Neural progenitor cell (in vitro differentiated cells): ENCODE results near the gene GSTM3. TPM values are rescaled to one million over a fixed set of nuclear protein-coding genes. Genes with fewer than 3 reads are reported as not detected.

Experiments
- DNase-seq: peaks from one replicate; pipeline ENCODE4 v3.0.0-alpha.2; 2016; ENCODE audit warnings: low spot score
- H2AFZ ChIP-seq: fragments of 200-600 bp; sonication (generic); replicated peaks from 2 replicates; pipeline ENCODE4 v1.6.1; 2016; ENCODE audit warnings: antibody characterized with exemption
- H3F3A ChIP-seq: fragments of 200-600 bp; sonication (generic); 2 replicates; pipeline ENCODE4 v1.6.1; 2016; ENCODE audit warnings: antibody characterized with exemption, low read depth
- H3K27ac ChIP-seq: fragments of 200-600 bp; sonication (generic); 2 replicates; pipeline ENCODE4 v1.5.1; 2016; ENCODE audit warnings: mild to moderate bottlenecking
- H3K27me3 ChIP-seq: fragments of 200-600 bp; sonication (generic); 2 replicates; pipeline ENCODE4 v1.6.1; 2016; ENCODE audit warnings: mild to moderate bottlenecking, moderate library complexity
- H3K36me3 ChIP-seq: fragments of 200-600 bp; sonication (generic); 2 replicates; pipeline ENCODE4 v1.5.1; 2016
- H3K4me1 ChIP-seq: fragments of 200-600 bp; sonication (generic); 2 replicates; pipeline ENCODE4 v1.6.1; 2016; ENCODE audit warnings: mixed run types
- H3K4me2 ChIP-seq: fragments of 200-600 bp; sonication (generic); 2 replicates; pipeline ENCODE4 v1.6.1; 2016
- H3K4me3 ChIP-seq: fragments of 200-600 bp; sonication (generic); 2 replicates; pipeline ENCODE4 v1.5.1; 2016
- H3K79me2 ChIP-seq: fragments of 200-600 bp; sonication (generic); 2 replicates; pipeline ENCODE4 v1.6.1; 2016; ENCODE audit warnings: low read depth
- H3K9ac ChIP-seq: fragments of 200-600 bp; sonication (generic); 2 replicates; pipeline ENCODE4 v1.6.1; 2016
- H3K9me3 ChIP-seq: fragments of 200-600 bp; sonication (generic); 2 replicates; pipeline ENCODE4 v1.5.1; 2016; ENCODE audit warnings: low read depth
- H4K20me1 ChIP-seq: fragments of 200-600 bp; sonication (generic); 2 replicates; pipeline ENCODE4 v1.6.1; 2016; ENCODE audit warnings: low read depth
- H3K27ac Mint-ChIP-seq: 3 replicates; pipeline ENCODE4 v1.8.0; 2021; ENCODE audit warnings: mixed read lengths
- H3K27me3 Mint-ChIP-seq: 2 replicates; pipeline ENCODE4 v1.8.0; 2022; ENCODE audit warnings: low read depth, mild to moderate bottlenecking, inconsistent platforms, moderate library complexity, mixed read lengths; ENCODE audit not compliant: insufficient read depth
- H3K36me3 Mint-ChIP-seq: 3 replicates; pipeline ENCODE4 v1.8.0; 2021; ENCODE audit warnings: mixed read lengths
- H3K4me1 Mint-ChIP-seq: 3 replicates; pipeline ENCODE4 v1.8.0; 2021; ENCODE audit warnings: mixed read lengths
- H3K4me3 Mint-ChIP-seq: 3 replicates; pipeline ENCODE4 v1.8.0; 2021; ENCODE audit warnings: mild to moderate bottlenecking, moderate library complexity, mixed read lengths
- H3K9me3 Mint-ChIP-seq: 3 replicates; pipeline ENCODE4 v1.8.0; 2020; ENCODE audit warnings: mixed read lengths
- EZH2 ChIP-seq: fragments of 200-600 bp; sonication (generic); IDR thresholded peaks from 2 replicates; pipeline ENCODE4 v1.6.1; 2017; ENCODE audit warnings: antibody characterized with exemption, mild to moderate bottlenecking, moderate library complexity
- EZH2phosphoT487 ChIP-seq: fragments of 200-600 bp; sonication (generic); IDR thresholded peaks from 2 replicates; pipeline ENCODE4 v1.6.1; 2017; ENCODE audit warnings: antibody characterized with exemption
- total RNA-seq: library from RNA; depleted of rRNA; stranded (reverse); fragments of >200 nt; gene quantifications from 2 replicates; pipeline ENCODE4 v1.2.3, GENCODE V29; 2015; ENCODE audit warnings: low replicate concordance
- TF ChIP-seq, protein P1 (sequence below): fragments of 200-600 bp; sonication (generic); IDR thresholded peaks from 2 replicates; pipeline ENCODE4 v1.5.1; 2017; ENCODE audit warnings: antibody characterized with exemption, mild to moderate bottlenecking

The GSTM3 gene
- total RNA-seq, 1 donor from 2014 or later: 12.9 TPM

GRCh38 chr1:109732390-109732881, 8.4 kb downstream of the GSTM3 start:
- H3K9me3 Mint-ChIP-seq: peaks cover 2% of the 10 kb centered on the region
- Histone ChIP-seq H3F3A (no peaks in the 10 kb centered on the region), H3K36me3 (no peaks in the 10 kb centered on the region), H3K27ac (no peak overlapping the region), H2AFZ (no peak overlapping the region), H3K27me3 (no peaks in the 10 kb centered on the region), H3K4me1 (no peaks in the 10 kb centered on the region), H3K4me3 (no peak overlapping the region), H3K79me2 (no peaks in the 10 kb centered on the region), H3K4me2 (no peak overlapping the region), H4K20me1 (no peaks in the 10 kb centered on the region), H3K9ac (no peak overlapping the region), H3K9me3 (no peaks in the 10 kb centered on the region)
- TF ChIP-seq, protein P1, sequence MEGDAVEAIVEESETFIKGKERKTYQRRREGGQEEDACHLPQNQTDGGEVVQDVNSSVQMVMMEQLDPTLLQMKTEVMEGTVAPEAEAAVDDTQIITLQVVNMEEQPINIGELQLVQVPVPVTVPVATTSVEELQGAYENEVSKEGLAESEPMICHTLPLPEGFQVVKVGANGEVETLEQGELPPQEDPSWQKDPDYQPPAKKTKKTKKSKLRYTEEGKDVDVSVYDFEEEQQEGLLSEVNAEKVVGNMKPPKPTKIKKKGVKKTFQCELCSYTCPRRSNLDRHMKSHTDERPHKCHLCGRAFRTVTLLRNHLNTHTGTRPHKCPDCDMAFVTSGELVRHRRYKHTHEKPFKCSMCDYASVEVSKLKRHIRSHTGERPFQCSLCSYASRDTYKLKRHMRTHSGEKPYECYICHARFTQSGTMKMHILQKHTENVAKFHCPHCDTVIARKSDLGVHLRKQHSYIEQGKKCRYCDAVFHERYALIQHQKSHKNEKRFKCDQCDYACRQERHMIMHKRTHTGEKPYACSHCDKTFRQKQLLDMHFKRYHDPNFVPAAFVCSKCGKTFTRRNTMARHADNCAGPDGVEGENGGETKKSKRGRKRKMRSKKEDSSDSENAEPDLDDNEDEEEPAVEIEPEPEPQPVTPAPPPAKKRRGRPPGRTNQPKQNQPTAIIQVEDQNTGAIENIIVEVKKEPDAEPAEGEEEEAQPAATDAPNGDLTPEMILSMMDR: no peak
- TF ChIP-seq EZH2 (no peak), EZH2phosphoT487 (no peak)
- peaks cover 40% of the 10 kb centered on the region for H3K4me1 Mint-ChIP-seq
- H3K27me3 Mint-ChIP-seq: peaks cover 6% of the 10 kb centered on the region
- no peak overlapping the region for H3K4me3 Mint-ChIP-seq
- H3K36me3 Mint-ChIP-seq: peaks cover 17% of the 10 kb centered on the region
- peak overlapping the region; percentile 11 for H3K27ac Mint-ChIP-seq
- no peak for DNase-seq

DNA sequence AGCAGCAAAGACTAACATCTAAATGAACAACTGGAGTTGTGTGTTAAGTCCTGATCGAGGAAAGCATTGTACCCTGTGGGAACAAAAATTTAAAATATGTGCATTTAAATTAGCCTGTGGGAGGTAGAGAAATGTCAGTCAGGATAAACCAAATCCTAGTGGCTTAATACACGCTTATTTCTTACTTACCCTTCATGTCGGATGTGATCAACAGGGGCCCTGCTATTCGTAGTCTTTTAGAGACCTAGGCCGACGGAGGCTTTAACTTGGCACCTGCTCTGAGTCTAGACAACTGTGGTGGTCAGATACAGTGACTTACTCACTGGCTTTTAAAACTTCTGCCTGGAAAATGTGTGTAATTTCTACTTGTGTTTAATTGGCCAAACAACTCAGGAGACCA, 10.2 kb downstream of the GSTM3 start:
- no peaks in the 10 kb centered on the region for H3K9me3 ChIP-seq
- no peak overlapping the region for H3K4me3 ChIP-seq

DNA sequence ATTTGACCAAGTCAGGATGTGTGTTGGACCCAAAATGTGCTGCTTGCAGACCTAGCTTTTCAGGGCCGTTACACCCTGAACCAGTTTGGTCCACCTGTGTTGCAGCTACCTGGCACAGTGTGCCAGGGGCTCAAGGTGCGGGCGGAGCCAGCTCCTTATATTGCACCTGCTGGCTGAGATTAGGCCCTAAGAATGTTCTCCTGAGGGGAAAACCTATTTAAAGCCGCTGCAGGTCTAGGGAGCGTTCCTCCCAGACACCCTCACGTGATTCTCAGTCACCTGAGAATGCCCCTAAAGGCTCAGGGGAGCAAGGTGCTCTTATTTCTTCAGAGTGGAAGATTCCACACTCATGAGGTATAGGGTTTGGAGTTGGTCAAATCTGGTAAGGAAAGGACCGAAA, 12.0 kb downstream of the GSTM3 start:
- Histone ChIP-seq H2AFZ (no peak overlapping the region), H3F3A (no peaks in the 10 kb centered on the region), H3K27me3 (no peaks in the 10 kb centered on the region), H3K4me3 (no peak overlapping the region), H4K20me1 (no peaks in the 10 kb centered on the region), H3K4me2 (no peak overlapping the region), H3K9me3 (no peaks in the 10 kb centered on the region), H3K4me1 (no peaks in the 10 kb centered on the region), H3K79me2 (no peaks in the 10 kb centered on the region), H3K27ac (no peak overlapping the region), H3K9ac (no peak overlapping the region), H3K36me3 (no peaks in the 10 kb centered on the region)
- TF ChIP-seq, protein P1: no peak
- H3K9me3 Mint-ChIP-seq: peaks cover 2% of the 10 kb centered on the region
- DNase-seq: no peak
- no peak overlapping the region for H3K27ac Mint-ChIP-seq
- H3K27me3 Mint-ChIP-seq: peaks cover 11% of the 10 kb centered on the region
- peaks cover 53% of the 10 kb centered on the region for H3K4me1 Mint-ChIP-seq
- no peak overlapping the region for H3K4me3 Mint-ChIP-seq
- H3K36me3 Mint-ChIP-seq: no peaks in the 10 kb centered on the region

More for the DNA sequence above, 10.2 kb downstream of the GSTM3 start:
- Histone ChIP-seq H3K9ac (no peak overlapping the region), H2AFZ (no peak overlapping the region), H3F3A (no peaks in the 10 kb centered on the region), H4K20me1 (no peaks in the 10 kb centered on the region), H3K79me2 (no peaks in the 10 kb centered on the region), H3K4me2 (no peak overlapping the region), H3K4me1 (no peaks in the 10 kb centered on the region), H3K27me3 (no peaks in the 10 kb centered on the region), H3K27ac (no peak overlapping the region), H3K36me3 (no peaks in the 10 kb centered on the region)
- TF ChIP-seq, protein P1: no peak
- TF ChIP-seq EZH2phosphoT487 (no peak), EZH2 (no peak)
- Mint-ChIP-seq H3K4me3 (peak overlapping the region; percentile 30), H3K36me3 (peaks cover 8% of the 10 kb centered on the region), H3K9me3 (peaks cover 2% of the 10 kb centered on the region), H3K27ac (peak overlapping the region; percentile 72), H3K4me1 (peaks cover 52% of the 10 kb centered on the region), H3K27me3 (peaks cover 11% of the 10 kb centered on the region)
- DNase-seq: peak; percentile 11
